T follicular helper cell (primary cell): ENCODE measurements around the gene PLCH1.

Experiments
- DNase-seq: peaks from one replicate; pipeline ENCODE4 v3.0.0-alpha.2; 2020; ENCODE audit warnings: low read depth
- total RNA-seq, 2 experiments: gene quantifications; one replicate each; lab custom pipeline; 2026; lab: John Stamatoyannopoulos, UW

Gene PLCH1, protein sequence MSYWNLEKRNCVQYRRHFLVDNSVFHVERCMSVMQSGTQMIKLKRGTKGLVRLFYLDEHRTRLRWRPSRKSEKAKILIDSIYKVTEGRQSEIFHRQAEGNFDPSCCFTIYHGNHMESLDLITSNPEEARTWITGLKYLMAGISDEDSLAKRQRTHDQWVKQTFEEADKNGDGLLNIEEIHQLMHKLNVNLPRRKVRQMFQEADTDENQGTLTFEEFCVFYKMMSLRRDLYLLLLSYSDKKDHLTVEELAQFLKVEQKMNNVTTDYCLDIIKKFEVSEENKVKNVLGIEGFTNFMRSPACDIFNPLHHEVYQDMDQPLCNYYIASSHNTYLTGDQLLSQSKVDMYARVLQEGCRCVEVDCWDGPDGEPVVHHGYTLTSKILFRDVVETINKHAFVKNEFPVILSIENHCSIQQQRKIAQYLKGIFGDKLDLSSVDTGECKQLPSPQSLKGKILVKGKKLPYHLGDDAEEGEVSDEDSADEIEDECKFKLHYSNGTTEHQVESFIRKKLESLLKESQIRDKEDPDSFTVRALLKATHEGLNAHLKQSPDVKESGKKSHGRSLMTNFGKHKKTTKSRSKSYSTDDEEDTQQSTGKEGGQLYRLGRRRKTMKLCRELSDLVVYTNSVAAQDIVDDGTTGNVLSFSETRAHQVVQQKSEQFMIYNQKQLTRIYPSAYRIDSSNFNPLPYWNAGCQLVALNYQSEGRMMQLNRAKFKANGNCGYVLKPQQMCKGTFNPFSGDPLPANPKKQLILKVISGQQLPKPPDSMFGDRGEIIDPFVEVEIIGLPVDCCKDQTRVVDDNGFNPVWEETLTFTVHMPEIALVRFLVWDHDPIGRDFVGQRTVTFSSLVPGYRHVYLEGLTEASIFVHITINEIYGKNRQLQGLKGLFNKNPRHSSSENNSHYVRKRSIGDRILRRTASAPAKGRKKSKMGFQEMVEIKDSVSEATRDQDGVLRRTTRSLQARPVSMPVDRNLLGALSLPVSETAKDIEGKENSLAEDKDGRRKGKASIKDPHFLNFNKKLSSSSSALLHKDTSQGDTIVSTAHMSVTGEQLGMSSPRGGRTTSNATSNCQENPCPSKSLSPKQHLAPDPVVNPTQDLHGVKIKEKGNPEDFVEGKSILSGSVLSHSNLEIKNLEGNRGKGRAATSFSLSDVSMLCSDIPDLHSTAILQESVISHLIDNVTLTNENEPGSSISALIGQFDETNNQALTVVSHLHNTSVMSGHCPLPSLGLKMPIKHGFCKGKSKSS (N-terminal part only)
- total RNA-seq, result 0.13 to 0.30 reads per million in 2 experiments

DNA sequence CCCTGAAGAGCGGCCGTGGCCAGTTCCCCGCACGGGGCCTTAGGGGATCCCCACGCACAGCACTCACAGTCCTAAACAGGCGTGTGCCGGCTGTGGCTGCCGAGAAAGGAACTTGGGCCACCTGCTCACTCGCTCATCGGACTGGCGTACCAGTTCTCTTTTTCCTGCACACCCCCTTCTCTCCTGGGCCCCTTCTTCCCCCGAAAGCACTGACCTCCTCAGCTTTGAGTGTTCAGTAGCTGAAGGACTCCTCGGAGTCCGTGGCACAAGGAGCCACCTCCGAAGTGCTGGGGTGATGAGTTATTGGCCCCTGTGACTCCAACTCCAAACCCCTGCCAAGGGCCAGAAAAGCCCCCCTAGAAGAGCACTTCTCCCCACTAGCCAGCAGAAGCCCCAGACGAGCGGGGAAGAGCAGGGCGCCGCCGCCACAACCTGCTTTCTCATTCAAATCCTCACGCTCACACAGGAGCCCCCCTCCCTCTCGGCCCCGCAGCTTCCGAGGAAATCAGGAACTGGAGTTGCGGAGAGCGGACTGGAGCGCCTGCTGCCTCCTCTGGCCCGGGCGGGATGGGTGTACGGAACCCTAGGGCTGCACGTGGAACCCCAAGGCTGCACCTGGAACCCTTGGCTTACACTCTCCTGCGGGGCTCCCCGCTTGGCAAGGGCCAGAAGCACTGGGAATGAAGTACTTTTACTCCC is at the start of gene PLCH1:
PLCH1 (minus strand) TSS at position 446 of the 699 bp plus-strand sequence. CDS start 40,847 bp downstream, outside the sequence.
- DNase-seq, result peak; percentile 34

DNA sequence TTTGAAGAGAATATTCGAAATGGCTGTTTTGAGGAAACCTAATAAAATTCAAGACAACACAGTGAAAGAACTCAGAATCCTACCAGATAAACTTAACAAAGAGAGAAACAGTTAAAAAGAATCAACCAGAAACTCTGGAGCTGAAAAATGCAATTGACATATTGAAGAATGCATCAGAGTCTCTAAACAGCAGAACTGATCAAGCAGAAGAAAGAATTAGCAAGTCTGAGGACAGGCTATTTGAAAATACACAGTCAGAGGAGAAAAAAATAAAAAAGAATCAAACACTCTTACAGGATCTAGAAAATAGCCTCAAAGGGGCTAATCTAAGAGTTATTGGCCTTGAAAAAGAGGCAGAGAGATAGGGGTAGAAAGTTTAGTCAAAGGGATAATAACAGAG is 47.7 kb upstream of the PLCH1 start:
- DNase-seq, result no peak

DNA sequence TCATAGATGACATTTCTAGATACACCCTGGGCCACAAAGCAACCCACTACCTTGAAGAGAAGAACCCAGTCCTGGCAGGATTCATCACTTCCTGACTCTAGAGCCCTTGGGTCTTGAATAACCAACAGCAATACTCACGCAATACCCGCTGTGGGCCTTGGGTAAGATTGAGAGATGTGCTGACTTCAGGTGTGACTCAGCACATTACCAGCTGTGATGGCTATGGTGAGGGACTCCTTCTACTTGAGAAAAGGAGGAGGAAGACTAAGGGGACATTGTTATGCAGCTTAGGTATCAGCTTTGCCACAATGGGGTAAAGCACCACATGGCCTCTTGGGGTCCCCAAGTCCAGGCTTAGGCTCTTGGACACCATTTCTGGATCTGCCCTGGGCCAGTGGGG is 46.3 kb upstream of the PLCH1 start:
- DNase-seq, result no peak

DNA sequence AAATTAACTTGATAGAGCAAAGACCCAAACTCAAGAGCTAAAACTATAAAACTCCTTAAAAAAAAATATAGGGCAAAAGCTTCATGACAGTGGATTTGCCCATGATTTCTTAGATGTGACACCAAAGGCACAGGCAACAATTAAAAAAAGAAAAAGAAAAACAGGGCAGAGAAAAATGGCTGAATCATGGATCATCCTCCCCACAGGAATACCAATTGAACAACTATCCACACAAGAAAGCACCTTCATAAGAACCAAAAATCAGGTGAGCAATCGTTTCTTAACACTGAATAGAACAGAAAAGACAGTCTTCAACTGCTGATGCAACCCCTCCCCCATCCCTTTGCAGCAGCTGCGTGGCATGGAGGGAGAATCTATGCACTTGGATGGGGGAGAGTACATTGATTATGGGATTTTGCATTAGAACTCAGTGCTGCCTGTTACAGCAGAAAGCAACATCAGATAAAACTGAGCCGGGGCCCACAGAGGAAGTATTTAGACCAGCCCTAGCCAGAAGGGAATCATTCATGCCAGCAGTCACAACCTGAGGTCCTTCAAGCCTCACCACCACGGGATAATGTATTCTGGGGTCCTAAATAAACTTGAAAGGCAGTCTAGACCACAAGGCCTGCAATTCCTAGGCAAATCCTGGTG is 45.5 kb upstream of the PLCH1 start:
- no peak for DNase-seq

DNA sequence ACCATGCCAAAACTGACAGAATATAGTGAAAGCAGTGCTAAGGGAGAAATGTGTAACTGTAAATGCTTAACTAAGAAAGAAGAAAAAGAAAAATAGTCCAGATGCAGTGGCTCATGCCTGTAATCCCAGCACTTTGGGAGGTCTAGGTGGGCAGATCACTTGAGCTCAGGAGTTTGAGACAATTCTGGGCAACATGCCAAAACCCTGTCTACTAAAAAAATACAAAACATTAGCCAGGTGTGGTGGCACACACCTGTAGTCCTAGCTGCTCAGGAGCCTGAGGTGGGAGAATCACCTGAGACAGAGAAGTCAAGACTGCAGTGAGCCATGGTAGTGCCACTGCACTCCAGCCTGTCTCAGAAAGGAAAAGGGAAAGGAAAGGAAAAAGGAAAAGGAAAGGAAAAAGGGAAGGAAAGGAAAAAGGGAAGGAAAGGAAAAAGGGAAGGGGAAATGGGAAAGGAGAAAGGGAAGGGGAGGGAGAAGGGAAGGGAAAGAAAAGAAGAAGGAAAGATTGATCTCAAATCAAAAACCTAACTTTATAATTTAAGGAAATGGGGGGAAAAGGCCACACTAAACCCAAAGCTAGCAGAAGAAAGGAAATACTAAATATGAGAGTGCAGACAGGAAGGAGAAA is 40.9 kb upstream of the PLCH1 start:
- DNase-seq, result no peak

DNA sequence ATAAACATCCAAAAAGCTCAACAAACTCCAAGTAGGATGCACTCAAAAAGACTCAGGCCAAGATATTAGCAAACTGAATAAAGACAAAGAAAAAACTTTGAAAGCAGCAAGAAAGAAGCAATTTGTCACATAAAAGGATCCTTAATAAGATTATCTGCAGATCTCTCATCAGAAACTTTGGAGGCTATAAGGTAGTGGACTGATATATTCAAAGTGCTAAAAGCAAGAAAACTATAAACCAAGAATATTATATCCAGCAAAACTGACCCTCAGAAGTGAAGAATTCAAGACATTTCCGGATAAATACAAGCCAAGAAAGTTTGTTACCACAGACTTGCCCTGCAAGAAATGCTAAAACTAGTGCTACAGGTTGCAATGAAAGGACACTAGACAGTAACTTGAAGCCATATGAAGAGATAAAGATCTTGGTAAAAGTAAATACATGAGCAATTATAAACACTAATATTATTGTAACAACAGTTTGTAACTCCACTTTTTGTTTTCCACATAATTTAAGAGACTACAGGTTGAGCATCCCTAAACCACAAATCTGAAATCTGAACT is 37.6 kb upstream of the PLCH1 start:
- DNase-seq, result no peak

DNA sequence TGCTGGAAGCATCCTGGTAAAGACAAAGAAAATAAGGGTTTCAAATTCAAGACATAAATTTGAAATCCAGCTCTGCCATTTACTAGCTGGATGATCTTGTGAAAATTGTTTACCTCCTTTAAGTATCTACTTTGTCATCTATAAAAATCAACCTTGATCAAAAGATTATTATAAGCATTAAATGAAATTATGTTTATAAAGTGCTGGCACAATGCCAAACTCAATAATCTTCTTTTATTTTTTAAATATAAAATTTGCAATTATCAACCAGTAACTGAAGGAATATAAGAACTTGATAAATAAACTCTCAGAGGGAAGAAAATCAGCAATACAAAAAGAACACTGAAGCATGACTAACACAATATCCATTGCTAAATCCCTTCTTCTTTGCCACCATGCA is 35.4 kb upstream of the PLCH1 start:
- DNase-seq, result no peak

DNA sequence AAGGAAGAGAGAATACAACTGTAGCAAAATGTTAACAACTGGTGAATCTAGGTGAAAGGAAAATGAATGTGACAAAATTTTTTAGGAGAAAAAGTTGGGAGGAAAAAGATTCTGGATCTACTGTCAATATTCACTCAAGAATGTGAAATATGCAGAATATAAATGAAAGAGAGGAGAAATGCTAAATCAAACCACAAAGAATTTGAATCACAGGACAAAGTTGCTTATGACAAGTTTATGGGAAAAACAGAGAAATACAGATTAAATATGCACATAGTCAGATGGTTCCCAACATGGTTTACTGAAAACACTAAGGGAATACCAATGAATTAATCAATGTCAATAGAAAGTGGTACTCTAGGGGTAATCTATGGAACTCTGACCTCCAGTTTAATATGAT is 33.6 kb upstream of the PLCH1 start:
- no peak for DNase-seq

DNA sequence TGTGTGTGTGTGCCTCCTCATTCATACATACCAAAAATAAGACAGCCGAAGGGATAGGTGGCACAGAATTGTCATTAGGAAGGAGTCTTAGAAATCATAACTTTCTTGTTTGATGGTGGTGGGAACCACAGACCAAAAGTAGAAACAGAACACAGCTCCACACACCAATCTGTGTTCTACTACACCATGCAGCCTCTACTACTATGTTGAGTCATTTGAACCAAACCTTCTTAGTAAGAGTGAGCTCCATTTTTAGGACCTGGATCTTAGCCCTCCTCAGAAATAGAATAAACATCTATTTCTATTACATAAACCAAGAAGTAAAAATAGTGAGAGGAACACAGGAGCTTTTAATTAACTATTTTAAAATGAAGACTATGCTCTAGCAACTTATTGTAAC is 27.9 kb upstream of the PLCH1 start:
- DNase-seq, result no peak

DNA sequence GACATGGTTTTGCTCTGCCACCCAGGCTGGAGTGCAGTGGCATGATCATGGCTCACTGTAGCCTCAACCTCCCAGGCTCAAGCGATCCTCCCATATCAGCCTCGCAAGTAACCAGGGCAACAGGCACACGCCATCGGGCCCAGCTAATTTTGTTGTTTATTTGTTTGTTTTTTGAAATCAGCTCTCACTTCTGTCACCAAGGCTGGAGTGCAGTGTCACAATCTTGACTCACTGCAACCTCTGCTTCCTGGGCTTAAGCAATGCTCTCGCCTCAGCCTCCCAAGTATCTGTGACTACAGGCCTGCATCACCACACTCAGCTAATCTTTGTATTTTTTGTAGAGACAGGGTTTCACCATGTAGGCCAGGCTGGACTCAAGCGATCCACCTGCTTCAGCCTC is 26.3 kb upstream of the PLCH1 start:
- DNase-seq, result no peak

DNA sequence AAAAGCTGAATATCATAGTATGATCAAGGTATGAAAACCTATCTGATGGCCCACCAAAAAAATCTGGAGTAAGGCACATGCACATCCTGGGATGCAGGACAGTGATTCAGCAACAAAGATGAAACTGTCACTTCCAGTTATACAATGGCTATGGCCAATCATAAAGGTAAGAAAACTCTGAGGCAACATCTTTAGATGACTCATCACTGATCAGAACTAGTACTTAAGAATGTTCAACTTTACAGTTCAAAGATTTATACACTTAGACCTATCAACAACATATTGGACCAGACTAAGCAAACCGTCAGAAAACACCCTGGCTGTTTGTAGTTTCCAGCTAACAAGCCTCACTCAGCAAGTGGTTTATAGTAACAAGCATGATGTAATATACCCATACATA is 21.3 kb upstream of the PLCH1 start:
- DNase-seq, result no peak

DNA sequence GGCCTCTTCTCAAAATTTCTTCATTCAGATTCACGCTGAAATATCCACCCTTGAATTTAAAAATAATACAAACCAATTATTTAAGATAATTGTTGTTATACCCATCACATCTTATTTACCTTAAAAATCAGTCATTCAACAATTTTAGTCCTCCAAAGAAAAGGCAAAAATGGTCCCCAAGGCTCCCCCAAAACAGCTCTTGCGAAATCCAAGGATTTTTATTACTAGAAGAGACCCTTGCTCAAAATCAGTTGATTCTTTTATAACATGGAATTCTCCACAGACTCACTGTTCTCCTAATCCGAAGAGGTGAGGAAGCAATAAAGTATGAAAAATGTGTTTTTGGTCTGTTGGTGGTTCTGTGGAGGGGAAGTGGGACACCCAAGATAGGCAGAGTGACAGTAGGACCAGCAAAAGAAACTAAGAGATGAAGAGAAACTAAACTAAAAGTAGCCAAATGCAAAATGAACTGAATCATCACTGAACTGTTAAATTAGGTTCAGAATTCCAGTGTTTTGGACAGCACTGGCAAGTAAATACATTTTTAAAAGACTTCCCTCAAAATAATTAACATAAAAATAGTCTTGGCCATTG is 19.1 kb upstream of the PLCH1 start:
- no peak for DNase-seq

DNA sequence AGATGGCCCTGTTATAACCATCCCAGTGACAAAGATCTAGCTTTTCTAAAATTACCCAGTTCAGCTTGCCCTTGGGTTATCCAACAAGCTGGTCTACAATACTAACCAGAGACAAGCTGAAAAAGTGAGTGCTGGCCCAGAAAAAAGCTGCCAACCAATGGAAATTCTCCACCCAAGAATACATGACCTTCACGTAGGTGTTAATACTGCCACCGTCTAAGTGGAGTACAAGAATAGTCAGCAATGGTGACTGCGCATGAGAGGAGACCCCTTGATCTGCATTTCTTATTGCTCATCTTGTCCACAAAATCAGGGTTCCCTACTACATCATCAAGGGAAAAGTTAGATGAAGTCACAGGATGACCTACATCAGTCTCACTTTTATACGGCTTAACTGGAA is 15.8 kb upstream of the PLCH1 start:
- DNase-seq, result no peak

DNA sequence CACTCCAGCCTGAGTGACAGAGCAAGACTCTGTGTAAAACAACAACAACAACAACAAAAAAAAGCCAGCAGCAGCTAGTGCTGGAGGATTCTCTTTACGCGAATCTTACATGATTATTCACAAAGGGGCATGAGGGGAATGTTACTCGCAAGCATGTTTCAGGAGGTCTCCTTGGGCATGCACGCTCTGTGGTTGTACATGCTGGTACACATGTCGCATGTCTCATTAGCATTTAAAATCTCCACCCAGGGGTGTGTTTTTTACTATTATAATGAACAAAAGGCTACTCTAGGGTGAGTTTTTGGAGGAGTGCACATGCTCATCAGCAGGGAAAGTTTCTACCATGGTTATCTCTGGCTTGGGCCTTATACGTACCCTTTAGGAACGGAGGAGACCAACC is 12.7 kb upstream of the PLCH1 start:
- no peak for DNase-seq

DNA sequence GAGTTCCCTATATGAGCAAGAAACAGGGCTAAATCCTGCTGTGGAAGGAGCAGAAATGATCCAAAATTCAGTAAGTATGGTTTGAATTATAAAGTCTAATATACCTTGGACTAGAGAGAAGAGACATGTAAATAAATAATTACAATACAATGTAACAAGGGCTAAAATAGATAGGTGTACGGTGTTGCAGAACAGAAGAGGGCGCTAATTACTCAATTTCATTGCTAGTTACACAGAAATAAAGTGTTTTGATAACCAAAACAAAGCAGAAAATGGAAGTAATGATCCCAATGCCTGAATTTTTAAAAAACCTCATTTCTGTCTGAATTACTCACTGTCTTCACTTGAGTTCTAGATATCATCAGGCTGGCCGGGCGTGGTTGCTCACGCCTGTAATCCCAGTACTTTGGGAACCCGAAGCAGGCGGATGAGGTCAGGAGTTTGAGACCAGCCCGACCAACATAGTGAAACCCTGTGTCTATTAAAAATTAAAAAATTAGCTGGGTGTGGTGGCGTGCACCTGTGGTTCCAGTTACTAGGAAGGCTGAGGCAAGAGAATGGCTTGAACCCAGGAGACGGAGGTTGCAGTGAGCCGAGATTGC is 8.3 kb upstream of the PLCH1 start:
- DNase-seq, result no peak

DNA sequence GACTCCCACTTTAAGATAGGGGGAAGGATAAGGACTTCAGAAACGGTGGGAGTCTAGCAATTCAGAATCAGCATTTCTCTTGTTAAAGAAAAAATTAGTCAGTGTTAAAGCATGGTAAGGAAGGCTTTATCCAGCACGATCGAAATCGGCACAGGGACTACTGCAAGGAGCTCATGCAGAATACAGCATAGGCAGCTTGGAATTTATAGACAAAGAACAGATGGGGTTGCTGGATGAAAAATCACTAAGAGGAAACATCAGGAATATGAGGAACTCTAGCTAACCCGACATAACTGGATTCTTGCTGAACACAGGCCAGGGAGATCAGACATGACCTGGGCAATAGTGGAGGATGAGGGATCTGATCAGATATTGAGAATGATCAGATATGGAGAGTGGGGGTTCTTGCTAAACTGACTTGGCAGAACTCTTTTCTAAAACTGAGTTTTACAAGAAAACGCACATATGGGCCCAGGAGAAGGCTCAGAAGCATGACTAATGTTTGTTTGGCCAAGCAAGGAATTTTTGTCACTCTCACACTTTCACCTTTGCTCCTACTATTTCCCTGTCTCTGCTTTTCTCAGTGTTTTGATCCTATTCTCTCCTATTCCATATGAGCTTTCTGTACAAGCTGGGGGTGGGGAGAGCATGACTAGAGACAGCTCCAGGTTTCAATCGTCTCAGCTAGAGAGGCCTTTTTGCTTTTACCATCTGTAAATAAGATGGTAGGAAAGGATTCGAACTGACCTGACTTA is 3.9 kb upstream of the PLCH1 start:
- no peak for DNase-seq

DNA sequence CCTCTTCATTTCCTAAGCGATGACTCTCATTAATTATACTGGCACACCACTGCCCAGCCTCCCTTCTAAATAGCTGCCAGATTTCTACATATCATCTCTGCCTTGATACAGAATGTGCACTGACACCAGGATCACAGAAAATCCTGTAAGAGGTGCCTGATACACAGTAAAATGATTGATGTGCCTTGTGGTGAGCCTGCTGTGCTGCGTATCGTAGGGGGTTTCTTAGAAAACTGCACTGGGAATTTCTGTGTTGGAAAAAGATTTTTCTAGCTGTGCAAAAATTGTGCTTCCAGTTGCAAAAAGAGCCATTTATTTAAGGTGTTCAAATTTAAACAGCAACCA is 3.0 kb upstream of the PLCH1 start:
- no peak for DNase-seq

DNA sequence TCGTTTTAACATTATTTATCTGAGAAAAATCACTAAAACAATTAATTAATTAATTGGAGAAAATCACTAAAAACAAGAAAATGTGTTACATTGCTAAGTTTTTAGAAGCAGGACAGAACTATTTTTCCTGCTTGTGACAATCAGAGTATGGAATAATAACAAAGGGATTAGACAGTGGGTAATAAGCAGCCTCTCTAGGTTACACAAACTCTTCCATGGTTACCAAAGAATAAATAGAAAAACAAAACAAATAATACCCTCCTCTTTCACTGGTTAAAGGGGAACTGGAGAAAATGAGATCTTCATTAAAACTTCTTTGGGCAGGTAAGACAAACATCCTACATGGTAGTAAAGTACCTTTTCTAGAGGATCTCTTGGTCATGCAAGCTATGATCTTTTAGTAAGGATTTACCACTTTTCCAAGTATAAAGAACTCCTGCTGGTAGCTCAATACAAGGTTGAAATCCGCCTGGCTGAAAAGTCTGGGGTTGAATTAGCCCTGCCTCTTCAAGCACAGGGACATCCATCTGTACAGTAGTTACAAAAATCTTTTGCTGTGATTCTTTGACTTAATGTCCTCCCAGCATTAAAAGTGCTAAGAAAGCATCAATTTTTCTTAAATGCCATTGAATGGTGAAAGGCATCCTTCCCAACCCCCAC is 2.5 kb upstream of the PLCH1 start:
- DNase-seq, result no peak
